H1 (cell line): ENCODE measurements around the gene VGLL4. TPM values are rescaled to one million over a fixed set of nuclear protein-coding genes. Genes with fewer than 3 reads are reported as not detected.

ENCODE experiments used
- CTCF ChIA-PET: fragments of 300-600 bp; sonication (Branson Sonifier 250); formaldehyde crosslinking; loops from one replicate; lab custom pipeline; 2021; ENCODE audit not compliant: partially characterized antibody; lab: Charles Lee
- POLR2A ChIA-PET: fragments of 300-600 bp; sonication (Branson Sonifier 250); formaldehyde crosslinking; loops from one replicate; lab custom pipeline; 2021; ENCODE audit warnings: inconsistent platforms; ENCODE audit not compliant: partially characterized antibody; lab: Charles Lee
- DNase-seq, 2 experiments: peaks; one replicate each; pipeline versions ENCODE4 v3.0.0 to v3.0.0-alpha.2; 2010 to 2022; ENCODE audit warnings: low spot score in 2 of 2, low read depth in 1 of 2, mixed read lengths in 1 of 2
- FAIRE-seq: peaks from 2 replicates; lab custom pipeline; 2011; peaks lifted over from hg19 to GRCh38; lab: Jason Lieb, UNC
- H2AFZ ChIP-seq: 2 replicates; pipeline ENCODE4 v1.8.1; 2012; ENCODE audit warnings: low read length, inconsistent platforms
- H2AK5ac ChIP-seq: 2 replicates; pipeline ENCODE4 v1.6.1; 2013; ENCODE audit warnings: low read depth, low read length
- H2BK120ac ChIP-seq: replicated peaks from 2 replicates; pipeline ENCODE3; 2013; ENCODE audit warnings: low read depth, low read length, inconsistent platforms
- H2BK12ac ChIP-seq: 2 replicates; pipeline ENCODE4 v1.6.1; 2013; ENCODE audit warnings: low read depth, low read length
- H2BK15ac ChIP-seq: 2 replicates; pipeline ENCODE4 v1.6.1; 2013; ENCODE audit warnings: low read length
- H2BK20ac ChIP-seq: 2 replicates; pipeline ENCODE4 v1.6.1; 2013; ENCODE audit warnings: low read length
- H2BK5ac ChIP-seq: 2 replicates; pipeline ENCODE4 v1.6.1; 2013; ENCODE audit warnings: low read depth, low read length
- H3K14ac ChIP-seq: 2 replicates; pipeline ENCODE4 v1.6.1; 2013; ENCODE audit warnings: inconsistent platforms; ENCODE audit not compliant: insufficient read length
- H3K18ac ChIP-seq: 2 replicates; pipeline ENCODE4 v1.6.1; 2013; ENCODE audit warnings: low read length; ENCODE audit errors: extremely low read depth
- H3K23ac ChIP-seq: 2 replicates; pipeline ENCODE4 v1.6.1; 2013; ENCODE audit warnings: inconsistent platforms; ENCODE audit not compliant: insufficient read length
- H3K23me2 ChIP-seq: 2 replicates; pipeline ENCODE4 v1.6.1; 2013; ENCODE audit warnings: low read depth, low read length
- H3K27ac ChIP-seq: 2 replicates; pipeline ENCODE4 v1.6.1; 2011; ENCODE audit warnings: low read depth, low read length, inconsistent platforms
- H3K27me3 ChIP-seq, 4 experiments: replicated peaks in 1 of 4; 1 replicate in 1 of 4; 2 replicates in 3 of 4; pipeline versions ENCODE4 v1.6.1 to v1.8.1; 2011 to 2013; ENCODE audit warnings: low read length in 3 of 4, mild to moderate bottlenecking in 3 of 4, inconsistent platforms in 2 of 4, mixed read lengths in 2 of 4, moderate library complexity in 1 of 4; ENCODE audit not compliant: control insufficient read depth in 3 of 4, insufficient read depth in 3 of 4; ENCODE audit errors: extremely low read depth in 1 of 4
- H3K36me3 ChIP-seq, 4 experiments: 2 replicates each; pipeline versions ENCODE4 v1.6.1 to v1.8.1; 2011 to 2013; ENCODE audit warnings: mild to moderate bottlenecking in 4 of 4, low read length in 3 of 4, moderate library complexity in 2 of 4, control low read depth in 1 of 4, inconsistent platforms in 1 of 4; ENCODE audit not compliant: insufficient read depth in 4 of 4, control insufficient read depth in 2 of 4
- H3K4ac ChIP-seq: replicated peaks from 2 replicates; pipeline ENCODE3; 2013; ENCODE audit warnings: low read length, low read depth, mixed read lengths, inconsistent platforms; ENCODE audit not compliant: insufficient read length
- H3K4me1 ChIP-seq, 4 experiments: replicated peaks in 1 of 4; 1 replicate in 1 of 4; 2 replicates in 3 of 4; pipeline versions ENCODE4 v1.6.1 to v1.8.1; 2011 to 2013; ENCODE audit warnings: low read length in 3 of 4, inconsistent platforms in 2 of 4, mixed read lengths in 1 of 4; ENCODE audit not compliant: insufficient read depth in 4 of 4, control insufficient read depth in 3 of 4
- H3K4me2 ChIP-seq, 2 experiments: 2 replicates each; pipeline versions ENCODE4 v1.6.1 to v1.8.1; 2011 to 2013; ENCODE audit warnings: low read depth in 2 of 2, low read length in 2 of 2, control low read depth in 1 of 2, inconsistent platforms in 1 of 2, mild to moderate bottlenecking in 1 of 2; ENCODE audit not compliant: insufficient read depth in 1 of 2
- H3K4me3 ChIP-seq, 4 experiments: fragments of 200-600, 300-600 bp in 1 of 4; sonication (generic), shearing (Covaris generic), sonication (Bioruptor Twin) in 1 of 4; 2 replicates each; pipeline versions ENCODE4 v1.5.1 to v1.8.1; 2011 to 2016; ENCODE audit warnings: low read length in 4 of 4, low read depth in 3 of 4, control low read depth in 2 of 4, inconsistent platforms in 2 of 4, mild to moderate bottlenecking in 2 of 4, mixed read lengths in 1 of 4, moderate library complexity in 1 of 4; ENCODE audit not compliant: insufficient read depth in 2 of 4; ENCODE audit errors: extremely low read depth in 1 of 4
- H3K56ac ChIP-seq: replicated peaks from 2 replicates; pipeline ENCODE3; 2013; ENCODE audit warnings: low read depth, mild to moderate bottlenecking, mixed read lengths, low read length, inconsistent platforms; ENCODE audit not compliant: insufficient read length
- H3K79me1 ChIP-seq: 2 replicates; pipeline ENCODE4 v1.6.1; 2013; ENCODE audit warnings: low read depth, low read length, control low read depth
- H3K79me2 ChIP-seq, 2 experiments: 2 replicates each; pipeline versions ENCODE4 v1.6.1 to v1.8.1; 2012 to 2013; ENCODE audit warnings: low read length in 2 of 2, mild to moderate bottlenecking in 2 of 2, inconsistent platforms in 1 of 2; ENCODE audit not compliant: insufficient read depth in 2 of 2, control insufficient read depth in 1 of 2
- H3K9ac ChIP-seq, 4 experiments: replicated peaks in 1 of 4; 1 replicate in 1 of 4; 2 replicates in 3 of 4; pipeline versions ENCODE4 v1.6.1 to v1.8.1; 2011 to 2013; ENCODE audit warnings: low read depth in 3 of 4, low read length in 3 of 4, control low read depth in 2 of 4, mild to moderate bottlenecking in 2 of 4, moderate library complexity in 2 of 4, inconsistent platforms in 1 of 4; ENCODE audit errors: extremely low read depth in 1 of 4
- H3K9me3 ChIP-seq, 2 experiments: 2 replicates each; pipeline versions ENCODE4 v1.6.1 to v1.8.1; 2012 to 2013; ENCODE audit warnings: mild to moderate bottlenecking in 2 of 2, moderate library complexity in 2 of 2, control low read depth in 1 of 2, inconsistent platforms in 1 of 2, low read depth in 1 of 2, low read length in 1 of 2, mixed read lengths in 1 of 2; ENCODE audit not compliant: insufficient read depth in 2 of 2
- H4K20me1 ChIP-seq, 2 experiments: replicated peaks in 1 of 2; 2 replicates each; pipeline versions ENCODE3 to v1.8.1; 2011 to 2013; ENCODE audit warnings: inconsistent platforms in 2 of 2, low read length in 2 of 2, mild to moderate bottlenecking in 1 of 2; ENCODE audit not compliant: insufficient read depth in 2 of 2, control insufficient read depth in 1 of 2
- H4K5ac ChIP-seq: 2 replicates; pipeline ENCODE4 v1.6.1; 2013; ENCODE audit warnings: low read length, low read depth, mixed read lengths, inconsistent platforms; ENCODE audit not compliant: insufficient read length
- H4K8ac ChIP-seq: 2 replicates; pipeline ENCODE4 v1.8.0; 2013; ENCODE audit warnings: mild to moderate bottlenecking, moderate library complexity, low read length, inconsistent platforms; ENCODE audit not compliant: insufficient read depth; ENCODE audit errors: extremely low read depth
- H4K91ac ChIP-seq: replicated peaks from 2 replicates; pipeline ENCODE3; 2013; ENCODE audit warnings: low read length, mixed read lengths, inconsistent platforms; ENCODE audit not compliant: insufficient read length
- BCL11A ChIP-seq, 2 experiments: IDR thresholded peaks; one replicate each; pipeline ENCODE4 v1.6.1; 2011; ENCODE audit warnings: low read depth in 2 of 2, low read length in 2 of 2, mild to moderate bottlenecking in 2 of 2
- CEBPB ChIP-seq: IDR thresholded peaks from 2 replicates; pipeline ENCODE4 v1.6.1; 2012; ENCODE audit warnings: low read depth, low read length
- KDM5A ChIP-seq: fragments of 200-600 bp; IDR thresholded peaks from 2 replicates; pipeline ENCODE4 v1.7.1; 2012; ENCODE audit warnings: mild to moderate bottlenecking, low read length, inconsistent platforms, mixed read lengths
- RFX5 ChIP-seq: IDR thresholded peaks from 2 replicates; pipeline ENCODE4 v1.6.1; 2011; ENCODE audit warnings: low read depth, low read length, improper control_type of control experiment, borderline replicate concordance
- SRF ChIP-seq: IDR thresholded peaks from 2 replicates; pipeline ENCODE4 v1.6.1; 2011; ENCODE audit warnings: mild to moderate bottlenecking, low read depth, low read length, moderate library complexity
- WGBS, 2 experiments: shearing (Covaris generic) in 1 of 2; methylation state at CpG; one replicate each; pipeline versions ENCODE4 v1.1.6 to v1.1.7; 2013 to 2015; ENCODE audit warnings: low lambda C conversion rate in 2 of 2, mixed read lengths in 2 of 2, inconsistent platforms in 1 of 2, low coverage in 1 of 2, missing lambda C conversion rate in 1 of 2; ENCODE audit not compliant: insufficient replicate concordance in 2 of 2, insufficient coverage in 1 of 2, insufficient read length in 1 of 2; ENCODE audit errors: extremely low coverage in 1 of 2, missing lambda C conversion rate in 1 of 2; 5-methylcytosine and 5-hydroxymethylcytosine counted together
- polyA plus RNA-seq, 7 experiments: library from polyadenylated mRNA; depleted of rRNA in 3 of 7; stranded (reverse) in 5 of 7; unstranded in 2 of 7; fragments of >200 nt in 5 of 7; fragments of 200-250 nt in 2 of 7; gene quantifications; 1 replicate in 5 of 7; 2 replicates in 1 of 7; 4 replicates in 1 of 7; pipeline versions ENCODE4 v1.2.1 to v1.2.3, GENCODE V29; 2011 to 2013; ENCODE audit warnings: missing spikeins in 2 of 7, mixed read lengths in 2 of 7
- total RNA-seq: library from RNA; stranded (reverse); fragmentation: NEBNext Ultra II Directional; extraction: Animal tissue kit (Norgen Biotek cat#: 25700); gene quantifications from 2 replicates; pipeline ENCODE4 v1.2.1, GENCODE V29; 2021

The VGLL4 gene
- total and polyA plus RNA-seq, 2 of the 8 experiments (the other 6 are each of a cell fraction or from before 2014, with no cell fraction given): 45.1 to 50.0 TPM

DNA sequence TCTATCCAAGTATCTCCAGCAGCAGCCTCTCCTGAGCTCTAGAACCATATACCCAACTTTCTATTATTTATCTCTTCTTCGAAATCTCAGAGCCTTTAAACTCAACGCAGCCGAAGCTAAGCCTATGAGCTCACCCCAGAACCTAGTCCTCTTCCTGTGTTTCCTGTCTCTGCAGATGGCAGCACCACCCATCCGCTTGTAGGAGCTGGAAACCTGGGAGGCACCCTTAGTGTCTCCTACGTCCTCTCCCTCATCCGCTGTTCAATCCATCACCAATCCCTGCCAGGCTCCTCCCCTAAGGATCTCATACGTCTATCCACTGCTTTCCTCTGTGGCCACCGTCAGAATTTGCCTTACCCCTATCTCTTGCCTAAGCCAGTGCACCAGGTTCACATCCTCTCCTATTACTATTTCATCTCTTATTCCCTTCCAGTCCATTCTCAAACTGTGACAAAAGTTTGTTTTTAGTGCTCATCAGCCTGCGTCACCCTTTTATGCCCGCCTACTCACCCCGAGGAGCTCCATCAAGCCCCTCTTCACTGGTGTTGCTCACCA is 9.6 kb downstream of the VGLL4 start:
- no peak overlapping the region for H2BK120ac ChIP-seq
- peaks cover 2 to 10% of the 10 kb centered on the region in 2 experiments for H4K20me1 ChIP-seq
- peaks cover 1 to 13% (median 7%) of the 10 kb centered on the region in 4 experiments for H3K4me1 ChIP-seq
- H2BK12ac ChIP-seq: no peak overlapping the region
- no peak overlapping the region for H3K9ac ChIP-seq
- DNase-seq (no peak), FAIRE-seq (no peak)
- no peak overlapping the region for H3K4ac ChIP-seq
- no peak overlapping the region for H3K23ac ChIP-seq
- no peak overlapping the region for H3K4me3 ChIP-seq
- H3K27me3 ChIP-seq: no peaks in the 10 kb centered on the region
- H3K23me2 ChIP-seq: no peaks in the 10 kb centered on the region
- no peak overlapping the region for H2BK20ac ChIP-seq
- no peak for TF ChIP-seq SRF
- TF ChIP-seq KDM5A: no peak
- TF ChIP-seq CEBPB: no peak
- TF ChIP-seq RFX5: no peak
- no peak for TF ChIP-seq BCL11A (IDR thresholded peaks at IDR 0.05; ENCODE audit: low read depth in 2 of 2, low read length in 2 of 2)
- no peak overlapping the region for H2AK5ac ChIP-seq
- H3K36me3 ChIP-seq: no peaks in the 10 kb centered on the region
- H3K18ac ChIP-seq: no peak overlapping the region
- POLR2A ChIA-PET: interaction anchor here (0.7 to 1.6 kb wide), 2 partner anchors 24 to 825 kb away, joined by 3 to 5 read pairs; no protein-coding TSS in a partner anchor
- WGBS, 2 experiments: 90% methylated on average over 10 of the region's 11 CpGs; no CpG with 5 or more reads in 1 of the 2 experiments
- H2AFZ ChIP-seq: no peak overlapping the region
- H3K79me2 ChIP-seq: peaks cover 23 to 97% of the 10 kb centered on the region in 2 experiments
- no peak overlapping the region for H3K56ac ChIP-seq
- no peak overlapping the region for H4K91ac ChIP-seq
- CTCF ChIA-PET: interaction anchor here (0.6 to 1.2 kb wide), 4 partner anchors 19 to 255 kb away, joined by 3 to 5 read pairs (median 4); no protein-coding TSS in a partner anchor
- no peak overlapping the region; the same call in 1 of the 2 replicates for H4K8ac ChIP-seq
- H3K27ac ChIP-seq: no peak overlapping the region
- no peaks in the 10 kb centered on the region for H3K9me3 ChIP-seq
- no peak overlapping the region for H3K4me2 ChIP-seq
- no peak overlapping the region for H2BK5ac ChIP-seq
- H4K5ac ChIP-seq: no peak overlapping the region
- H3K79me1 ChIP-seq: peaks cover 7% of the 10 kb centered on the region
- no peak overlapping the region for H2BK15ac ChIP-seq
- H3K14ac ChIP-seq: no peak overlapping the region
